GM18517 (cell line): ENCODE data around the gene C12orf76.
"Not testable (repeated sequence)": the region's sequence is repeated elsewhere in the genome, so short reads cannot be mapped to it uniquely, and the experiment has no call there.

Experiments used
- ATAC-seq: cut with Tn5 transposase; IDR thresholded peaks from one replicate; pipeline ENCODE4 v1.9.1; 2021; ENCODE audit warnings: mild to moderate bottlenecking, moderate library complexity; ENCODE audit not compliant: unreplicated experiment

Gene C12orf76

GRCh38 chr12:110024051-110024450 lies 24.3 kb downstream of the C12orf76 start:
- ATAC-seq = no peak

- ATAC-seq = no peak
Observed at GRCh38 chr12:110023059-110023980, 25.0 kb downstream of the C12orf76 start.

- ATAC-seq = no peak
Observed at GRCh38 chr12:110020956-110021355, 27.4 kb downstream of the C12orf76 start.

- ATAC-seq = no peak
Observed at GRCh38 chr12:110015132-110015531, 33.2 kb downstream of the C12orf76 start.

GRCh38 chr12:110012659-110013058 lies 35.7 kb downstream of the C12orf76 start:
- no peak for ATAC-seq

- ATAC-seq = peak; percentile 60
Observed at GRCh38 chr12:110012137-110012536, 36.2 kb downstream of the C12orf76 start.

- peak; percentile 46 for ATAC-seq
Observed at GRCh38 chr12:110010853-110011723, 37.2 kb downstream of the C12orf76 start.

- not testable (repeated sequence) for ATAC-seq
Observed at GRCh38 chr12:110008681-110009398, 39.5 kb downstream of the C12orf76 start.

- no peak for ATAC-seq
Observed at GRCh38 chr12:110007881-110008280, 40.4 kb downstream of the C12orf76 start.

- no peak for ATAC-seq
Observed at GRCh38 chr12:110006115-110006514, 42.2 kb downstream of the C12orf76 start.

GRCh38 chr12:110005319-110005973 lies 42.9 kb downstream of the C12orf76 start:
- peak; percentile 50 for ATAC-seq

GRCh38 chr12:110004598-110004997 lies 43.7 kb downstream of the C12orf76 start:
- ATAC-seq = no peak

- ATAC-seq = no peak
Observed at GRCh38 chr12:110002676-110003515, 45.4 kb downstream of the C12orf76 start.

GRCh38 chr12:110001596-110001995 lies 46.7 kb downstream of the C12orf76 start:
- ATAC-seq = no peak

GRCh38 chr12:109999983-110000505 lies 48.3 kb downstream of the C12orf76 start:
- no peak for ATAC-seq

- ATAC-seq = no peak
Observed at GRCh38 chr12:109999649-109999971, 48.7 kb downstream of the C12orf76 start.

GRCh38 chr12:109998904-109999648 lies 49.2 kb downstream of the C12orf76 start, which contains the start of gene ANKRD13A:
Gene ANKRD13A, plus strand, starts transcription at chr12:109999430. Its CDS starts 259 bp downstream, at chr12:109999689.
- peak; percentile 49 for ATAC-seq

GRCh38 chr12:109998241-109998903 lies 50.0 kb downstream of the C12orf76 start:
- no peak for ATAC-seq
